Natural killer cell (primary cell): ENCODE results near the gene IL13. TPM values are rescaled to one million over a fixed set of nuclear protein-coding genes. Genes with fewer than 3 reads are reported as not detected.
A peak's percentile ranks its signal among the peaks of the same experiment; 100 is the strongest.

Experiments used
- ATAC-seq, 3 donors: fragments of 150-1000 bp in 2 of 3; fragments of 200-7000 bp in 1 of 3; cut with Tn5 transposase; 1 replicate in 1 of 3; 2 replicates in 2 of 3; pipeline ENCODE4 v1.10.0; 2021; ENCODE audit warnings: mild to moderate bottlenecking in 2 of 3, moderate library complexity in 2 of 3
- DNase-seq, 2 donors: peaks; one replicate each; pipeline versions ENCODE4 v3.0.0 to v3.0.0-alpha.2; 2013 to 2021; ENCODE audit warnings: mixed read lengths in 1 of 2
- H3K27ac ChIP-seq: one replicate; pipeline ENCODE4 v1.5.1; 2013; ENCODE audit warnings: mild to moderate bottlenecking, low read length
- H3K27me3 ChIP-seq: one replicate; pipeline ENCODE4 v1.6.1; 2013; ENCODE audit warnings: low read length; ENCODE audit not compliant: control insufficient read depth, insufficient read depth
- H3K36me3 ChIP-seq: one replicate; pipeline ENCODE4 v1.6.1; 2013; ENCODE audit warnings: low read length; ENCODE audit not compliant: control insufficient read depth, insufficient read depth
- H3K4me1 ChIP-seq: one replicate; pipeline ENCODE4 v1.6.1; 2013; ENCODE audit warnings: low read length; ENCODE audit not compliant: control insufficient read depth, insufficient read depth
- H3K4me3 ChIP-seq: one replicate; pipeline ENCODE4 v1.5.1; 2013; ENCODE audit warnings: low read length
- H3K9me3 ChIP-seq: one replicate; pipeline ENCODE4 v1.6.1; 2013; ENCODE audit warnings: low read length; ENCODE audit not compliant: control insufficient read depth, insufficient read depth
- H3K27ac Mint-ChIP-seq, 2 donors: one replicate each; pipeline ENCODE4 v1.8.0; 2022; ENCODE audit warnings: mild to moderate bottlenecking in 2 of 2, mixed read lengths in 2 of 2, moderate library complexity in 1 of 2
- H3K27me3 Mint-ChIP-seq, 2 donors: one replicate each; pipeline ENCODE4 v1.8.0; 2022; ENCODE audit warnings: low read depth in 2 of 2, mixed read lengths in 2 of 2
- H3K36me3 Mint-ChIP-seq: one replicate; pipeline ENCODE4 v1.8.0; 2022; ENCODE audit warnings: mixed read lengths
- H3K4me1 Mint-ChIP-seq, 2 donors: one replicate each; pipeline ENCODE4 v1.8.0; 2022; ENCODE audit warnings: mixed read lengths in 2 of 2
- H3K4me3 Mint-ChIP-seq: one replicate; pipeline ENCODE4 v1.8.0; 2022; ENCODE audit warnings: mild to moderate bottlenecking, moderate library complexity, mixed read lengths
- H3K9me3 Mint-ChIP-seq, 2 donors: one replicate each; pipeline ENCODE4 v1.8.0; 2022; ENCODE audit warnings: mixed read lengths in 2 of 2
- CTCF ChIP-seq: fragments of 200-600 bp; IDR thresholded peaks from one replicate; pipeline ENCODE4 v1.8.0; 2022; ENCODE audit warnings: antibody characterized with exemption
- WGBS: methylation state at CpG from one replicate; pipeline ENCODE4 v1.1.7; 2013; ENCODE audit warnings: missing lambda C conversion rate; ENCODE audit not compliant: insufficient coverage; 5-methylcytosine and 5-hydroxymethylcytosine counted together
- intact Hi-C: fragments of 100-400 bp; cut with micrococcal nuclease; formaldehyde crosslinking; loops from one replicate; pipeline ENCODE4 v1.14.2; 2022
- total RNA-seq, 4 donors: library from RNA; stranded (reverse); fragments of 120-200 nt in 1 of 4; gene quantifications; one replicate each; pipeline versions ENCODE4 v1.2.3 to v1.2.4, GENCODE V29; 2013 to 2022

Gene IL13
- total RNA-seq, 3 donors from 2014 or later (not counting 1 experiment from before 2014, with no cell fraction given), result 0.80 to 1.4 TPM; not detected in 1

- ATAC-seq (peak; percentile 55 to 69 (median 66)), DNase-seq (peak in 1 of 2 donors; percentile 63)
- peak overlapping the region in 1 of 2 donors; percentile 73 for H3K27ac Mint-ChIP-seq
- no peaks in the 10 kb centered on the region for H3K36me3 Mint-ChIP-seq
- Histone ChIP-seq H3K4me3 (no peak overlapping the region), H3K4me1 (peaks cover 23% of the 10 kb centered on the region), H3K36me3 (no peaks in the 10 kb centered on the region), H3K27ac (peak overlapping the region; percentile 50), H3K27me3 (no peaks in the 10 kb centered on the region), H3K9me3 (no peaks in the 10 kb centered on the region)
- peaks cover 0 to 14% of the 10 kb centered on the region in 2 donors for H3K4me1 Mint-ChIP-seq
- 70% methylated on average over 13 of the region's 13 CpGs for WGBS
- no peak for TF ChIP-seq CTCF
- no peaks in the 10 kb centered on the region for H3K9me3 Mint-ChIP-seq
- no peaks in the 10 kb centered on the region for H3K27me3 Mint-ChIP-seq
- intact Hi-C loops, result loop anchor here (1.0 kb wide), 1 partner anchor 29 kb away; no protein-coding TSS in a partner anchor
- no peak overlapping the region for H3K4me3 Mint-ChIP-seq
These were observed 6.1 kb downstream of the IL13 start for GRCh38 chr5:132663771-132664695.

- no peak for DNase-seq
- H3K4me1 Mint-ChIP-seq, result peaks cover 0 to 14% of the 10 kb centered on the region in 2 donors
- Histone ChIP-seq H3K27ac (no peak overlapping the region), H3K9me3 (no peaks in the 10 kb centered on the region), H3K4me3 (no peak overlapping the region), H3K4me1 (peaks cover 23% of the 10 kb centered on the region), H3K36me3 (no peaks in the 10 kb centered on the region), H3K27me3 (no peaks in the 10 kb centered on the region)
- no peaks in the 10 kb centered on the region for H3K36me3 Mint-ChIP-seq
- no peak overlapping the region for H3K4me3 Mint-ChIP-seq
- H3K9me3 Mint-ChIP-seq, result no peaks in the 10 kb centered on the region
- TF ChIP-seq CTCF, result no peak
- H3K27me3 Mint-ChIP-seq, result no peaks in the 10 kb centered on the region
- 96% methylated on average over 9 of the region's 9 CpGs for WGBS
- H3K27ac Mint-ChIP-seq, result no peak overlapping the region
- ATAC-seq, result no peak
- intact Hi-C loops, result no loop called here
These were observed 6.8 kb downstream of the IL13 start for GRCh38 chr5:132664696-132665209.

- H3K36me3 Mint-ChIP-seq, result no peaks in the 10 kb centered on the region
- no peak overlapping the region for H3K27ac Mint-ChIP-seq
- Histone ChIP-seq H3K27ac (no peak overlapping the region), H3K36me3 (no peaks in the 10 kb centered on the region), H3K27me3 (no peaks in the 10 kb centered on the region), H3K4me1 (peaks cover 23% of the 10 kb centered on the region), H3K4me3 (no peak overlapping the region), H3K9me3 (no peaks in the 10 kb centered on the region)
- H3K4me3 Mint-ChIP-seq, result no peak overlapping the region
- ATAC-seq, result no peak
- H3K4me1 Mint-ChIP-seq, result peaks cover 0 to 14% of the 10 kb centered on the region in 2 donors
- intact Hi-C loops, result no loop called here
- no peak for DNase-seq
- TF ChIP-seq CTCF, result no peak
- 95% methylated on average over 20 of the region's 21 CpGs for WGBS
- no peaks in the 10 kb centered on the region for H3K9me3 Mint-ChIP-seq
- peaks cover 0 to 4% of the 10 kb centered on the region in 2 donors for H3K27me3 Mint-ChIP-seq
These were observed 7.7 kb downstream of the IL13 start for GRCh38 chr5:132665574-132666080.
